SK-N-SH (cell line): ENCODE measurements around the gene ATP2A2.

ENCODE experiments used
- MXI1 ChIP-seq: IDR thresholded peaks from 2 replicates; pipeline ENCODE4 v1.6.1; 2012; ENCODE audit warnings: mild to moderate bottlenecking, low read depth, low read length, improper control_type of control experiment
- RFX5 ChIP-seq: IDR thresholded peaks from 2 replicates; pipeline ENCODE4 v1.6.1; 2012; ENCODE audit warnings: mild to moderate bottlenecking, improper control_type of control experiment, low read length
- TAF1 ChIP-seq: IDR thresholded peaks from 2 replicates; pipeline ENCODE4 v1.6.1; 2012; ENCODE audit warnings: low read depth, mild to moderate bottlenecking, low read length, moderate library complexity, borderline replicate concordance
- USF1 ChIP-seq: IDR thresholded peaks from 2 replicates; pipeline ENCODE4 v1.4.0; 2012; ENCODE audit warnings: low read depth, borderline replicate concordance
- TF ChIP-seq, protein P1 (sequence below): fragments of 200-600 bp; sonication (generic); IDR thresholded peaks from 2 replicates; pipeline ENCODE4 v1.6.1; 2017; ENCODE audit warnings: antibody characterized with exemption, mild to moderate bottlenecking, moderate library complexity

- TF ChIP-seq, protein P1, sequence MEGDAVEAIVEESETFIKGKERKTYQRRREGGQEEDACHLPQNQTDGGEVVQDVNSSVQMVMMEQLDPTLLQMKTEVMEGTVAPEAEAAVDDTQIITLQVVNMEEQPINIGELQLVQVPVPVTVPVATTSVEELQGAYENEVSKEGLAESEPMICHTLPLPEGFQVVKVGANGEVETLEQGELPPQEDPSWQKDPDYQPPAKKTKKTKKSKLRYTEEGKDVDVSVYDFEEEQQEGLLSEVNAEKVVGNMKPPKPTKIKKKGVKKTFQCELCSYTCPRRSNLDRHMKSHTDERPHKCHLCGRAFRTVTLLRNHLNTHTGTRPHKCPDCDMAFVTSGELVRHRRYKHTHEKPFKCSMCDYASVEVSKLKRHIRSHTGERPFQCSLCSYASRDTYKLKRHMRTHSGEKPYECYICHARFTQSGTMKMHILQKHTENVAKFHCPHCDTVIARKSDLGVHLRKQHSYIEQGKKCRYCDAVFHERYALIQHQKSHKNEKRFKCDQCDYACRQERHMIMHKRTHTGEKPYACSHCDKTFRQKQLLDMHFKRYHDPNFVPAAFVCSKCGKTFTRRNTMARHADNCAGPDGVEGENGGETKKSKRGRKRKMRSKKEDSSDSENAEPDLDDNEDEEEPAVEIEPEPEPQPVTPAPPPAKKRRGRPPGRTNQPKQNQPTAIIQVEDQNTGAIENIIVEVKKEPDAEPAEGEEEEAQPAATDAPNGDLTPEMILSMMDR = no peak
- TF ChIP-seq USF1 = no peak
- TF ChIP-seq RFX5 = no peak
- no peak for TF ChIP-seq TAF1
- TF ChIP-seq MXI1 = no peak
These were observed 49.5 kb downstream of the ATP2A2 start for GRCh38 chr12:110330544-110330943.
